Nephron progenitor cell (in vitro differentiated cells): ENCODE measurements around the gene ACOX3.

Experiments used
- DNase-seq: peaks from one replicate; pipeline ENCODE4 v3.0.0; 2021
- H3K27ac Mint-ChIP-seq: 2 replicates; pipeline ENCODE4 v1.8.0; 2021; ENCODE audit warnings: mild to moderate bottlenecking, moderate library complexity, mixed read lengths
- H3K27me3 Mint-ChIP-seq: 2 replicates; pipeline ENCODE4 v1.8.0; 2021; ENCODE audit warnings: mild to moderate bottlenecking, low read depth, mixed read lengths; ENCODE audit not compliant: poor library complexity
- H3K36me3 Mint-ChIP-seq: 2 replicates; pipeline ENCODE4 v1.8.0; 2021; ENCODE audit warnings: low read depth, mixed read lengths
- H3K4me1 Mint-ChIP-seq: 2 replicates; pipeline ENCODE4 v1.8.0; 2021; ENCODE audit warnings: mixed read lengths
- H3K4me3 Mint-ChIP-seq: 2 replicates; pipeline ENCODE4 v1.8.0; 2021; ENCODE audit warnings: mild to moderate bottlenecking, moderate library complexity, mixed read lengths
- H3K9me3 Mint-ChIP-seq: 2 replicates; pipeline ENCODE4 v1.8.0; 2021; ENCODE audit warnings: mild to moderate bottlenecking, moderate library complexity, mixed read lengths
- TF ChIP-seq, protein P1 (sequence below): fragments of 200-600 bp; sonication (generic); IDR thresholded peaks from 2 replicates; pipeline ENCODE4 v1.5.0; 2021; ENCODE audit warnings: antibody characterized with exemption

ACOX3 gene

DNA sequence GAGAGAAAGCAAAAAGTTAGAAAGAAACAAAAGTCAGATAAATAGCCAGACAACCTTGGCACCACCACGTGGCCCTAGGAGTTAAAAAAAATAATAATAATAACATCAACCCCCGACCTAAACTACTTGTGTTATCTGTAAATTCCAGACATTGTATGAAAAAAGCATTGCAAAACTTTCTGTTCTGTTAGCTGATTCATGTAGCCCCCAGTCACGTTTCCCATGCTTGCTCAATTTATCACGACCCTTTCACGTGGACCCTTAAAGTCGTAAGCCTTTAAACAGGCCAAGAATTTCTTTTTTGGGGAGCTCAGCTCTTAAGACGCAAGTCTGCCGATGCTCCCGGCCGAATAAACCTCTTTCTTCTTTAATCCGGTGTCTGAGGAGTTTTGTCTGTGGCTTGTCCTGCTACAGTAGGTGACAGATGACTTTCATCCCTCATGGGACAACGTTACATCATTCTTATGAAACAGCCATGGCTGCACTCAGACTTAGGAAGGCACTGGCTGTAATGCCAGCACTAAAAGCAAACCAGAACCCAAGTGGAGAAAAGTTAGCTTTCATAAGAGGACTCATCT is 520 bp downstream of the ACOX3 start:
- H3K4me3 Mint-ChIP-seq: peak overlapping the region; percentile 87
- H3K36me3 Mint-ChIP-seq: peaks cover 12% of the 10 kb centered on the region
- H3K27ac Mint-ChIP-seq: peak overlapping the region; percentile 98
- peak; percentile 15 for DNase-seq
- H3K27me3 Mint-ChIP-seq: peaks cover 12% of the 10 kb centered on the region
- TF ChIP-seq, protein P1, sequence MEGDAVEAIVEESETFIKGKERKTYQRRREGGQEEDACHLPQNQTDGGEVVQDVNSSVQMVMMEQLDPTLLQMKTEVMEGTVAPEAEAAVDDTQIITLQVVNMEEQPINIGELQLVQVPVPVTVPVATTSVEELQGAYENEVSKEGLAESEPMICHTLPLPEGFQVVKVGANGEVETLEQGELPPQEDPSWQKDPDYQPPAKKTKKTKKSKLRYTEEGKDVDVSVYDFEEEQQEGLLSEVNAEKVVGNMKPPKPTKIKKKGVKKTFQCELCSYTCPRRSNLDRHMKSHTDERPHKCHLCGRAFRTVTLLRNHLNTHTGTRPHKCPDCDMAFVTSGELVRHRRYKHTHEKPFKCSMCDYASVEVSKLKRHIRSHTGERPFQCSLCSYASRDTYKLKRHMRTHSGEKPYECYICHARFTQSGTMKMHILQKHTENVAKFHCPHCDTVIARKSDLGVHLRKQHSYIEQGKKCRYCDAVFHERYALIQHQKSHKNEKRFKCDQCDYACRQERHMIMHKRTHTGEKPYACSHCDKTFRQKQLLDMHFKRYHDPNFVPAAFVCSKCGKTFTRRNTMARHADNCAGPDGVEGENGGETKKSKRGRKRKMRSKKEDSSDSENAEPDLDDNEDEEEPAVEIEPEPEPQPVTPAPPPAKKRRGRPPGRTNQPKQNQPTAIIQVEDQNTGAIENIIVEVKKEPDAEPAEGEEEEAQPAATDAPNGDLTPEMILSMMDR: no peak
- peaks cover 20% of the 10 kb centered on the region for H3K9me3 Mint-ChIP-seq
- H3K4me1 Mint-ChIP-seq: peaks cover 55% of the 10 kb centered on the region

DNA sequence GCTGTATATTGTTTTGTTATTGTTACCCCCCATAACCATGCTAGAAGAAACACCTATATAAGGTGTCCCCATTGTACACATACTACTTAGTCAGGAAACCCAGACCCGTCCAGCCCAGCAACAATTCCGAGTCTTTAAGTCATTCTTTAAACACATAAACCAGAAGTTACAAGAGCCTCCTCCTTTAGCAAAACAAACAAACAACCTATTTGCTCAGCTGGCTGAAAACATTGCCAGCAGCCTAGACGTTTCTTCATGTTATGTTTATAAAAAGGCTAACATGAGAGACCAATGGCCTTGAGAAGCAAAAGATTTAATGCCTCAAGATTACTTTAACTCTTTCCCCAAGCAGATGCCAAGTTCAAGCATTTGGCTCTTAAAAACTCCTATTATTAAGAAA is 1.4 kb downstream of the ACOX3 start:
- Mint-ChIP-seq H3K27ac (no peak overlapping the region), H3K9me3 (peaks cover 20% of the 10 kb centered on the region)

DNA sequence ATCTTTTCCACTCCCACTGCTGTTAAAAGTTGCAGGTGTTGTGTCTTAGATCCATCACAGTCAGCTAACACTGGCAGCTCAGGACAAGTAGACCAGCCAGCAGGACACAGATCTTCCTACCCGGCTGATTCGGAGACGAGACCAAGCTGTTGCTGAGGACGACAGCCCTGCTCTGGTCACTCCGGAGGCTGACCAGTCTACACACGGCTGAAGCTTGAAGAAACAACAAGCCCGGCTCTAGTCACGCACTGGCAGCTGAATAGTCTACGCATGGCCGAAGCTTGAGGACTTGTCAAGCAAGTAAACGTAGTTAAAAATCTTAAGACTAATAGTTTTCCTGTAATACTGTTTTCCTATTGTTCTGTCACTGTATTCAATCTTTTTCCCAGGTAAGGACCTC is 1.8 kb downstream of the ACOX3 start:
- Mint-ChIP-seq H3K4me3 (peak overlapping the region; percentile 73), H3K27ac (no peak overlapping the region), H3K27me3 (peaks cover 12% of the 10 kb centered on the region), H3K9me3 (peaks cover 20% of the 10 kb centered on the region), H3K4me1 (peaks cover 53% of the 10 kb centered on the region), H3K36me3 (peaks cover 12% of the 10 kb centered on the region)
- TF ChIP-seq, protein P1: no peak
- no peak for DNase-seq

More for the DNA sequence above, 1.4 kb downstream of the ACOX3 start:
- Mint-ChIP-seq H3K4me1 (peaks cover 55% of the 10 kb centered on the region), H3K4me3 (peak overlapping the region; percentile 73), H3K27me3 (peaks cover 12% of the 10 kb centered on the region), H3K36me3 (peaks cover 12% of the 10 kb centered on the region)
- DNase-seq: no peak
- TF ChIP-seq, protein P1: no peak

DNA sequence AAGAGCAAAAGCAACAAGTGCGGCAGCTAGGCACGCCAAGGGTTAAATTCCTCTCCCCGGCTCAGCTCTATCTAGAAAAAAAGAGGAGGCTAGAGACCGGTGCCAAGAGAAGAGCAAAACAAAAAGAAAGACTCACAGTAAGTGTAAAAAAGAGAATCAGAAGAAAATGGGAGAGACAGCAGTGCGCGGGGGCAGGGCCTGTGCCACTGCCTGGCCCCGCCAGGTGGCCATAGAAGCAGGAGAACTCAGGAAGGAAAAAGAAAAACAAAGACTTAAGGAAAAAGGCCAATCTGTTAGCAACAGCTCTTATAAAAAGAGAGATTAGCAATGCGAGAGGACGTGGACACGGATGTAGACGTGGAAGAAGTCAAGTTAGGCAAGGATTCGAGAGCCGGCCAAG is 3.2 kb downstream of the ACOX3 start:
- DNase-seq: no peak
- peaks cover 20% of the 10 kb centered on the region for H3K9me3 Mint-ChIP-seq
- H3K36me3 Mint-ChIP-seq: peaks cover 12% of the 10 kb centered on the region
- peak overlapping the region; percentile 76 for H3K4me3 Mint-ChIP-seq
- H3K27ac Mint-ChIP-seq: peak overlapping the region; percentile 6
- H3K4me1 Mint-ChIP-seq: peaks cover 38% of the 10 kb centered on the region
- TF ChIP-seq, protein P1: no peak
- peaks cover 12% of the 10 kb centered on the region for H3K27me3 Mint-ChIP-seq

DNA sequence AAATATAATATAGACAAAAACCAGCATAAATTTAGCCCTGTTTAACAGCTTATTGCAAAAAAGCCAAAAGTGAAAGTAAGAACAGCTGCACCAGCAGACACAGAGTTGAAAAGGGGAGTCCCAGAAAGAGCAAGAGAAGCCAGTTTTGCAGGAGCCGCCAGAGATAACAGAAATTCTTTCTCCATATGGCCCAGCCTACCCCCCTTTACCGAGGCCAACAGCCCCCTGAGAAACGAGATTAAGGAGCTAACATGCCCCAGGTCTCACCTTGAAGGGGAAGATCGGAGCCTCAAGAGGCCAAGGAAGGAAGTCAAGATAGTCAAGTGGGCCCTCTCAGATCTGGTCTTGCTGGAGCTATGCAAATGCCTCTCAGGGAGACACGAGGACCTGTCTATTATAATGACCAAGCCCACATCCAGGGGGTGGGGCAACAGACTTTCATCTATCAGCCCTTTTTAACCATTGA is 4.8 kb downstream of the ACOX3 start:
- Mint-ChIP-seq H3K27ac (no peak overlapping the region), H3K9me3 (peaks cover 20% of the 10 kb centered on the region), H3K27me3 (peaks cover 7% of the 10 kb centered on the region), H3K36me3 (peaks cover 12% of the 10 kb centered on the region), H3K4me1 (peaks cover 25% of the 10 kb centered on the region), H3K4me3 (no peak overlapping the region)
- TF ChIP-seq, protein P1: no peak
- no peak for DNase-seq
